Large intestine (tissue), 3 donors: ENCODE data around the gene RASGEF1C. TPM values are rescaled to one million over a fixed set of nuclear protein-coding genes. Genes with fewer than 3 reads are reported as not detected.
A peak's percentile ranks its signal among the peaks of the same experiment; 100 is the strongest.
"Not testable (repeated sequence)": the region's sequence is repeated elsewhere in the genome, so short reads cannot be mapped to it uniquely, and the experiment has no call there.

Experiments
- DNase-seq, 2 donors: peaks; one replicate each; pipeline versions ENCODE4 v3.0.0 to v3.0.0-alpha.2; 2013
- H3K27ac ChIP-seq: one replicate; pipeline ENCODE4 v1.5.1; 2013; ENCODE audit warnings: low read length
- H3K27me3 ChIP-seq: 2 replicates; pipeline ENCODE4 v1.6.1; 2013; ENCODE audit warnings: low read length; ENCODE audit not compliant: control insufficient read depth, insufficient read depth
- H3K36me3 ChIP-seq: 2 replicates; pipeline ENCODE4 v1.6.1; 2013; ENCODE audit warnings: low read length; ENCODE audit not compliant: control insufficient read depth, insufficient read depth
- H3K4me1 ChIP-seq: one replicate; pipeline ENCODE4 v1.6.1; 2013; ENCODE audit warnings: low read length; ENCODE audit not compliant: control insufficient read depth, insufficient read depth
- H3K4me3 ChIP-seq: one replicate; pipeline ENCODE4 v1.5.1; 2013; ENCODE audit warnings: low read length
- H3K9me3 ChIP-seq: one replicate; pipeline ENCODE4 v1.6.1; 2013; ENCODE audit warnings: mild to moderate bottlenecking, low read depth, low read length, moderate library complexity; ENCODE audit not compliant: control insufficient read depth
- WGBS: methylation state at CpG from one replicate; pipeline ENCODE4 v1.1.5; 2013; ENCODE audit warnings: low lambda C conversion rate; ENCODE audit not compliant: insufficient coverage; 5-methylcytosine and 5-hydroxymethylcytosine counted together
- polyA plus RNA-seq: library from polyadenylated mRNA; unstranded; fragments of 120-200 nt; gene quantifications from one replicate; pipeline ENCODE4 v1.2.1, GENCODE V29; 2013

The RASGEF1C gene
- polyA plus RNA-seq, 1 donor, result 1.3 TPM

GRCh38 chr5:180090769-180091546 is 118.1 kb downstream of the RASGEF1C start:
- Histone ChIP-seq H3K27me3 (no peaks in the 10 kb centered on the region), H3K9me3 (no peaks in the 10 kb centered on the region), H3K4me1 (peaks cover 3% of the 10 kb centered on the region), H3K4me3 (peak overlapping the region; percentile 68), H3K27ac (no peak overlapping the region), H3K36me3 (no peaks in the 10 kb centered on the region)
- peak in 1 of 2 donors; percentile 37 for DNase-seq
- no CpG with 5 or more reads among the region's 17 CpGs for WGBS

- peak overlapping the region; percentile 58 for H3K27ac ChIP-seq
- H3K9me3 ChIP-seq, result no peaks in the 10 kb centered on the region
- peaks cover 3% of the 10 kb centered on the region for H3K4me1 ChIP-seq
- H3K4me3 ChIP-seq, result peak overlapping the region; percentile 68
- no peaks in the 10 kb centered on the region for H3K27me3 ChIP-seq
- DNase-seq, result peak; percentile 80 to 82
- no CpG with 5 or more reads among the region's 58 CpGs for WGBS
- no peaks in the 10 kb centered on the region for H3K36me3 ChIP-seq
Measured at GRCh38 chr5:180090098-180090768, 118.8 kb downstream of the RASGEF1C start.

GRCh38 chr5:180089628-180090027 is 119.4 kb downstream of the RASGEF1C start:
- H3K4me1 ChIP-seq, H3K9me3 ChIP-seq, H3K36me3 ChIP-seq, H3K27me3 ChIP-seq, DNase-seq, H3K27ac ChIP-seq: not testable (repeated sequence)
- H3K4me3 ChIP-seq, result peak overlapping the region; percentile 68
- WGBS, result no CpG with 5 or more reads among the region's 18 CpGs

GRCh38 chr5:180088561-180088960 is 120.5 kb downstream of the RASGEF1C start:
- Histone ChIP-seq H3K9me3 (no peaks in the 10 kb centered on the region), H3K4me1 (peaks cover 6% of the 10 kb centered on the region), H3K27ac (no peak overlapping the region), H3K27me3 (no peaks in the 10 kb centered on the region), H3K36me3 (no peaks in the 10 kb centered on the region), H3K4me3 (no peak overlapping the region)
- WGBS, result no CpG with 5 or more reads among the region's 8 CpGs
- no peak for DNase-seq

GRCh38 chr5:180086816-180087399 is 122.1 kb downstream of the RASGEF1C start:
- WGBS, result 100% methylated on average over 5 of the region's 11 CpGs
- no peak overlapping the region for H3K27ac ChIP-seq

GRCh38 chr5:180085837-180086236 is 123.2 kb downstream of the RASGEF1C start:
- DNase-seq, result no peak
- Histone ChIP-seq H3K27me3 (no peaks in the 10 kb centered on the region), H3K36me3 (no peaks in the 10 kb centered on the region), H3K27ac (no peak overlapping the region), H3K9me3 (no peaks in the 10 kb centered on the region), H3K4me1 (peaks cover 3% of the 10 kb centered on the region), H3K4me3 (no peak overlapping the region)
- 93% methylated on average over 3 of the region's 7 CpGs for WGBS

More at GRCh38 chr5:180086816-180087399, 122.1 kb downstream of the RASGEF1C start:
- H3K4me1 ChIP-seq, result peaks cover 6% of the 10 kb centered on the region
- no peaks in the 10 kb centered on the region for H3K27me3 ChIP-seq
- no peaks in the 10 kb centered on the region for H3K9me3 ChIP-seq
- DNase-seq, result no peak
- H3K36me3 ChIP-seq, result no peaks in the 10 kb centered on the region
- no peak overlapping the region for H3K4me3 ChIP-seq

GRCh38 chr5:180084638-180085561 is 124.1 kb downstream of the RASGEF1C start:
- Histone ChIP-seq H3K4me3 (no peak overlapping the region), H3K36me3 (no peaks in the 10 kb centered on the region), H3K9me3 (no peaks in the 10 kb centered on the region), H3K27ac (no peak overlapping the region), H3K27me3 (no peaks in the 10 kb centered on the region), H3K4me1 (peaks cover 3% of the 10 kb centered on the region)
- peak; percentile 65 to 79 for DNase-seq
- no CpG with 5 or more reads among the region's 13 CpGs for WGBS

GRCh38 chr5:180083529-180084060 is 125.4 kb downstream of the RASGEF1C start:
- H3K36me3 ChIP-seq, result no peaks in the 10 kb centered on the region
- peaks cover 3% of the 10 kb centered on the region for H3K4me1 ChIP-seq
- H3K4me3 ChIP-seq, result no peak overlapping the region
- no CpG with 5 or more reads among the region's 10 CpGs for WGBS
- no peak overlapping the region for H3K27ac ChIP-seq
- H3K9me3 ChIP-seq, result no peaks in the 10 kb centered on the region
- DNase-seq, result no peak
- H3K27me3 ChIP-seq, result peaks cover 3% of the 10 kb centered on the region

GRCh38 chr5:180082633-180083420 is 126.2 kb downstream of the RASGEF1C start:
- no peak overlapping the region for H3K27ac ChIP-seq
- no peaks in the 10 kb centered on the region for H3K36me3 ChIP-seq
- no peaks in the 10 kb centered on the region for H3K9me3 ChIP-seq
- no CpG with 5 or more reads among the region's 17 CpGs for WGBS
- peaks cover 3% of the 10 kb centered on the region for H3K27me3 ChIP-seq
- H3K4me1 ChIP-seq, result peaks cover 3% of the 10 kb centered on the region
- H3K4me3 ChIP-seq, result no peak overlapping the region
- DNase-seq, result no peak
